Measurements from ENCODE around the gene HAUS5. TPM values are rescaled to one million over a fixed set of nuclear protein-coding genes. Genes with fewer than 3 reads are reported as not detected.
A peak's percentile ranks its signal among the peaks of the same experiment; 100 is the strongest.

HAUS5 gene
- total RNA-seq, 1 donor from 2014 or later, result 5.3 TPM

GRCh38 chr19:35655600-35655999 is 43.1 kb downstream of the HAUS5 start:
- Mint-ChIP-seq H3K4me3 (ENCODE audit: unreplicated experiment) (no peak overlapping the region), H3K36me3 (ENCODE audit: low read depth, unreplicated experiment) (peaks cover 21% of the 10 kb centered on the region), H3K9me3 (ENCODE audit: unreplicated experiment) (no peaks in the 10 kb centered on the region), H3K4me1 (ENCODE audit: low read depth, unreplicated experiment) (no peaks in the 10 kb centered on the region), H3K27ac (ENCODE audit: unreplicated experiment) (no peak overlapping the region), H3K27me3 (ENCODE audit: low read depth, unreplicated experiment) (no peaks in the 10 kb centered on the region)
- Histone ChIP-seq H3K9me3 (ENCODE audit: insufficient read depth, low read depth, low read length) (no peaks in the 10 kb centered on the region), H3K9ac (ENCODE audit: low read length) (no peak overlapping the region), H3K4me1 (ENCODE audit: insufficient read depth, low read length) (no peaks in the 10 kb centered on the region), H3K79me2 (ENCODE audit: insufficient read depth, low read length) (peaks cover 6% of the 10 kb centered on the region), H4K20me1 (ENCODE audit: insufficient read depth, low read length) (peaks cover 30% of the 10 kb centered on the region), H2AFZ (ENCODE audit: low read depth, low read length) (no peak overlapping the region), H3K27me3 (ENCODE audit: insufficient read depth, low read length) (no peaks in the 10 kb centered on the region), H3K4me3 (ENCODE audit: insufficient read depth, low read depth, low read length) (no peak overlapping the region), H3K27ac (ENCODE audit: low read depth, low read length) (no peak overlapping the region), H3K36me3 (ENCODE audit: insufficient read depth, low read length) (peaks cover 23% of the 10 kb centered on the region), H3K4me2 (ENCODE audit: low read length) (no peak overlapping the region)
- DNase-seq (ENCODE audit: low read depth), result no peak
- FAIRE-seq, result no peak
- no peak for TF ChIP-seq CTCF (IDR thresholded peaks at IDR 0.05; ENCODE audit: insufficient read depth, low read depth, low read length)
- no peak for TF ChIP-seq EZH2 (IDR thresholded peaks at IDR 0.05; ENCODE audit: insufficient read depth, low read length)

GRCh38 chr19:35656700-35657099 is 44.2 kb downstream of the HAUS5 start:
- Histone ChIP-seq H3K9me3 (ENCODE audit: insufficient read depth, low read depth, low read length) (no peaks in the 10 kb centered on the region), H3K36me3 (ENCODE audit: insufficient read depth, low read length) (peaks cover 23% of the 10 kb centered on the region), H4K20me1 (ENCODE audit: insufficient read depth, low read length) (peaks cover 25% of the 10 kb centered on the region), H3K4me2 (ENCODE audit: low read length) (no peak overlapping the region), H3K27me3 (ENCODE audit: insufficient read depth, low read length) (no peaks in the 10 kb centered on the region), H3K27ac (ENCODE audit: low read depth, low read length) (no peak overlapping the region), H3K9ac (ENCODE audit: low read length) (no peak overlapping the region), H3K4me1 (ENCODE audit: insufficient read depth, low read length) (no peaks in the 10 kb centered on the region), H3K79me2 (ENCODE audit: insufficient read depth, low read length) (no peaks in the 10 kb centered on the region), H2AFZ (ENCODE audit: low read depth, low read length) (no peak overlapping the region), H3K4me3 (ENCODE audit: insufficient read depth, low read depth, low read length) (no peak overlapping the region)
- no peak for DNase-seq (ENCODE audit: low read depth)
- Mint-ChIP-seq H3K27me3 (ENCODE audit: low read depth, unreplicated experiment) (no peaks in the 10 kb centered on the region), H3K9me3 (ENCODE audit: unreplicated experiment) (no peaks in the 10 kb centered on the region), H3K36me3 (ENCODE audit: low read depth, unreplicated experiment) (peaks cover 18% of the 10 kb centered on the region), H3K4me3 (ENCODE audit: unreplicated experiment) (no peak overlapping the region), H3K4me1 (ENCODE audit: low read depth, unreplicated experiment) (no peaks in the 10 kb centered on the region), H3K27ac (ENCODE audit: unreplicated experiment) (no peak overlapping the region)
- TF ChIP-seq EZH2 (IDR thresholded peaks at IDR 0.05; ENCODE audit: insufficient read depth, low read length) (no peak), CTCF (IDR thresholded peaks at IDR 0.05; ENCODE audit: insufficient read depth, low read depth, low read length) (no peak)
- no peak for FAIRE-seq

GRCh38 chr19:35657904-35658700 is 45.6 kb downstream of the HAUS5 start:
- Histone ChIP-seq H2AFZ (ENCODE audit: low read depth, low read length) (no peak overlapping the region), H4K20me1 (ENCODE audit: insufficient read depth, low read length) (peaks cover 25% of the 10 kb centered on the region), H3K4me3 (ENCODE audit: insufficient read depth, low read depth, low read length) (no peak overlapping the region), H3K4me1 (ENCODE audit: insufficient read depth, low read length) (no peaks in the 10 kb centered on the region), H3K9me3 (ENCODE audit: insufficient read depth, low read depth, low read length) (no peaks in the 10 kb centered on the region), H3K4me2 (ENCODE audit: low read length) (no peak overlapping the region), H3K79me2 (ENCODE audit: insufficient read depth, low read length) (no peaks in the 10 kb centered on the region), H3K9ac (ENCODE audit: low read length) (no peak overlapping the region), H3K27ac (ENCODE audit: low read depth, low read length) (no peak overlapping the region), H3K27me3 (ENCODE audit: insufficient read depth, low read length) (no peaks in the 10 kb centered on the region), H3K36me3 (ENCODE audit: insufficient read depth, low read length) (peaks cover 23% of the 10 kb centered on the region)
- no peak overlapping the region for H3K27ac Mint-ChIP-seq (ENCODE audit: unreplicated experiment)
- peaks cover 17% of the 10 kb centered on the region for H3K36me3 Mint-ChIP-seq (ENCODE audit: low read depth, unreplicated experiment)
- no peaks in the 10 kb centered on the region for H3K4me1 Mint-ChIP-seq (ENCODE audit: low read depth, unreplicated experiment)
- H3K9me3 Mint-ChIP-seq (ENCODE audit: unreplicated experiment), result no peaks in the 10 kb centered on the region
- no peak overlapping the region for H3K4me3 Mint-ChIP-seq (ENCODE audit: unreplicated experiment)
- FAIRE-seq (no peak), DNase-seq (ENCODE audit: low read depth) (no peak)
- no peaks in the 10 kb centered on the region for H3K27me3 Mint-ChIP-seq (ENCODE audit: low read depth, unreplicated experiment)
- peak; percentile 21 for TF ChIP-seq CTCF (IDR thresholded peaks at IDR 0.05; ENCODE audit: insufficient read depth, low read depth, low read length)
- TF ChIP-seq EZH2 (IDR thresholded peaks at IDR 0.05; ENCODE audit: insufficient read depth, low read length), result no peak

All from astrocyte (in vitro differentiated cells and primary cell).